ENCODE results near the gene PERP. TPM values are rescaled to one million over a fixed set of nuclear protein-coding genes. Genes with fewer than 3 reads are reported as not detected.
A peak's percentile ranks its signal among the peaks of the same experiment; 100 is the strongest.
"Not testable (repeated sequence)": the region's sequence is repeated elsewhere in the genome, so short reads cannot be mapped to it uniquely, and the experiment has no call there.

The PERP gene
- total and polyA plus RNA-seq, 8 donors = 13.7 to 46.6 (median 20.4) TPM

DNA sequence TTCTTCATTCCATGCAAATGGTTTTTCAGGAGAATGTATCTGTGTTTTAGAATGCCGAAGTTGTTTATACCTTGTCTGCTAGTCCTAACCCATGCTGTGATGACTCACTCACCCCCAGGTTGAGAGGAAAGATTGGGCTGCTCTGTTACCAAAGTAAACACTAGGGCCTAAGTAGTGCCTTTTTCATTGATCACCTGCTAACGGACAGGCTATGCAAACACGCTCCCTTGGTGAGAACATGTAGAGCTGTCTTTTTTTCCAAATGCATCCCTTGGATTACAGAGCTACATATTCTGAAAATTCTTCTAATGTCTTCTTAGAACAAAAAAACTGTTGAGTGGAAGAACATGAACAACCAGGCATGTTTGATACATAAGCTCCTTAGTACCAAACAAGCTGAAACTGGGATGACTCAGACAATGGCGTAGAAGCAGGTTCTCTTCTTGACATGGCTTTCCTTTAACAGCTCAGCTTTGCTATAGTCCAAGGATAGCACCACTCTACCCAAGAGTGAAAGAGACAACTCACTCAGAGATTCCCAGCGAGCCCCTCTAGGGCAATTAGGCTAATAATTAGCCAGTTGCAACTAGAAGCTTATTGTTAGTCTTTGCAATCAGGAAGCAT is 20.5 kb downstream of the PERP start:
- TF ChIP-seq, protein P1, sequence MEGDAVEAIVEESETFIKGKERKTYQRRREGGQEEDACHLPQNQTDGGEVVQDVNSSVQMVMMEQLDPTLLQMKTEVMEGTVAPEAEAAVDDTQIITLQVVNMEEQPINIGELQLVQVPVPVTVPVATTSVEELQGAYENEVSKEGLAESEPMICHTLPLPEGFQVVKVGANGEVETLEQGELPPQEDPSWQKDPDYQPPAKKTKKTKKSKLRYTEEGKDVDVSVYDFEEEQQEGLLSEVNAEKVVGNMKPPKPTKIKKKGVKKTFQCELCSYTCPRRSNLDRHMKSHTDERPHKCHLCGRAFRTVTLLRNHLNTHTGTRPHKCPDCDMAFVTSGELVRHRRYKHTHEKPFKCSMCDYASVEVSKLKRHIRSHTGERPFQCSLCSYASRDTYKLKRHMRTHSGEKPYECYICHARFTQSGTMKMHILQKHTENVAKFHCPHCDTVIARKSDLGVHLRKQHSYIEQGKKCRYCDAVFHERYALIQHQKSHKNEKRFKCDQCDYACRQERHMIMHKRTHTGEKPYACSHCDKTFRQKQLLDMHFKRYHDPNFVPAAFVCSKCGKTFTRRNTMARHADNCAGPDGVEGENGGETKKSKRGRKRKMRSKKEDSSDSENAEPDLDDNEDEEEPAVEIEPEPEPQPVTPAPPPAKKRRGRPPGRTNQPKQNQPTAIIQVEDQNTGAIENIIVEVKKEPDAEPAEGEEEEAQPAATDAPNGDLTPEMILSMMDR (IDR thresholded peaks at IDR 0.05) = no peak
- peak overlapping the region in 3 of 4 donors; percentile 6 to 71 (median 47) for H3K27ac ChIP-seq
- no peaks in the 10 kb centered on the region for H3K9me3 ChIP-seq
- FAIRE-seq = no peak
- intact Hi-C loops (cut with DNase I) = no loop called here
- H3K4me1 ChIP-seq = peaks cover 0 to 13% (median 0%) of the 10 kb centered on the region in 3 donors
- peak in 2 of 6 donors; percentile 28 to 53 for DNase-seq
- WGBS, 2 donors = 36 to 38% methylated on average over 5 of the region's 5 CpGs
- no peak overlapping the region for H3K4me3 ChIP-seq
- peaks cover 0 to 4% (median 0%) of the 10 kb centered on the region in 3 donors for H3K36me3 ChIP-seq
- peak; percentile 88 to 93 (median 90) for ATAC-seq
- no peaks in the 10 kb centered on the region for H3K27me3 ChIP-seq

GRCh38 chr6:138085839-138086222 is 21.4 kb downstream of the PERP start:
- intact Hi-C loops (cut with DNase I) = no loop called here
- TF ChIP-seq, protein P1 (IDR thresholded peaks at IDR 0.05) = no peak
- 75 to 83% methylated on average over 2 of the region's 2 CpGs for WGBS, 2 donors
- no peak for FAIRE-seq
- H3K4me1 ChIP-seq = peaks cover 0 to 13% (median 0%) of the 10 kb centered on the region in 3 donors
- no peaks in the 10 kb centered on the region for H3K27me3 ChIP-seq
- no peak for ATAC-seq
- no peak overlapping the region for H3K4me3 ChIP-seq
- H3K27ac ChIP-seq = peak overlapping the region in 2 of 4 donors; percentile 47 to 71
- no peaks in the 10 kb centered on the region for H3K36me3 ChIP-seq
- no peaks in the 10 kb centered on the region for H3K9me3 ChIP-seq
- DNase-seq = no peak

GRCh38 chr6:138084904-138085838 is 22.0 kb downstream of the PERP start:
- intact Hi-C loops (cut with DNase I) = no loop called here
- DNase-seq = no peak
- Histone ChIP-seq H3K4me1 (peaks cover 0 to 13% (median 0%) of the 10 kb centered on the region in 3 donors), H3K27me3 (no peaks in the 10 kb centered on the region), H3K36me3 (no peaks in the 10 kb centered on the region), H3K9me3 (no peaks in the 10 kb centered on the region), H3K4me3 (no peak overlapping the region), H3K27ac (no peak overlapping the region)
- TF ChIP-seq, protein P1 (IDR thresholded peaks at IDR 0.05) = no peak
- 73 to 77% methylated on average over 10 of the region's 10 CpGs for WGBS, 2 donors
- no peak for ATAC-seq
- FAIRE-seq = no peak

GRCh38 chr6:138082232-138082631 is 25.0 kb downstream of the PERP start:
- H3K4me3 ChIP-seq = no peak overlapping the region
- WGBS, 2 donors = 81 to 93% methylated on average over 12 of the region's 12 CpGs
- no peaks in the 10 kb centered on the region for H3K27me3 ChIP-seq

DNA sequence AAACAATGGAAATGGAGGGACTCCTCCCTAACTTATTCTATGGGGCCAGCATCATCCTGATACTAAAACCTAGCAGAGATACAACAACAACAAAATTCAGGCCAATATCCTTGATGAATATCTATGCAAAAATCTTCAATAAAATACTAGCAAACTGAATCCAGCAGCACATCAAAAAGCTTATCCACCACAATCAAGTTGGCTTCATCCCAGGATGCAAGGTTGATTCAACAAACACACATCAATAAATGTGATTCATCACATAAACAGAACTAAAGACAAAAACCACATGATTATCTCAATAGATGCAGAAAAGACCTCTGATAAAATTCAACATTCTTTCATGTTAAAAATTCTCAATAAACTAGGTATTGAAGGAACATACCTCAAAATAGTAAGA is 27.7 kb downstream of the PERP start:
- intact Hi-C loops (cut with DNase I); DNase-seq; H3K4me3 ChIP-seq; H3K4me1 ChIP-seq; H3K27ac ChIP-seq; FAIRE-seq; ATAC-seq; H3K9me3 ChIP-seq; H3K27me3 ChIP-seq; H3K36me3 ChIP-seq: not testable (repeated sequence)

More at GRCh38 chr6:138082232-138082631, 25.0 kb downstream of the PERP start:
- no peak for FAIRE-seq
- intact Hi-C loops (cut with DNase I) = no loop called here
- Histone ChIP-seq H3K36me3 (no peaks in the 10 kb centered on the region), H3K9me3 (no peaks in the 10 kb centered on the region), H3K4me1 (no peaks in the 10 kb centered on the region), H3K27ac (no peak overlapping the region)
- TF ChIP-seq, protein P1 (IDR thresholded peaks at IDR 0.05) = no peak
- ATAC-seq = no peak
- DNase-seq = no peak

Measured in pancreas (tissue), 10 donors.